ENCODE measurements around the gene TAF15. TPM values are rescaled to one million over a fixed set of nuclear protein-coding genes. Genes with fewer than 3 reads are reported as not detected.

The TAF15 gene
- polyA plus RNA-seq, 1 of the 3 experiments (the other 2 are of a cell fraction) = 78.0 TPM

- peak; percentile 60 for DNase-seq
- Histone ChIP-seq H3K4me2 (peak overlapping the region; percentile 37; the same call in 1 of the 2 replicates), H3K9me3 (no peaks in the 10 kb centered on the region), H3K4me3 (ENCODE audit: low read depth in 2 of 2, low read length in 1 of 2) (no peak overlapping the region), H3K27ac (ENCODE audit: low read depth in 2 of 2, low read length in 1 of 2) (peak overlapping the region; percentile 5 to 45; a peak in 1 of 4 replicates), H3K36me3 (replicated peaks in 1 of 2; ENCODE audit: control insufficient read depth in 1 of 2, insufficient read depth in 2 of 2, low read length in 1 of 2) (no peaks in the 10 kb centered on the region), H3K27me3 (ENCODE audit: insufficient read depth) (no peaks in the 10 kb centered on the region), H3K9me2 (no peaks in the 10 kb centered on the region), H2AFZ (ENCODE audit: low read depth) (peak overlapping the region; percentile 39; the same call in 1 of the 2 replicates), H4K20me1 (ENCODE audit: insufficient read depth) (no peaks in the 10 kb centered on the region), H3K4me1 (ENCODE audit: control insufficient read depth in 1 of 2, insufficient read depth in 2 of 2, low read depth in 1 of 2, low read length in 1 of 2) (peaks cover 4 to 8% of the 10 kb centered on the region in 2 experiments; a peak in 2 of 4 replicates), H3F3A (replicated peaks; ENCODE audit: insufficient read depth) (no peaks in the 10 kb centered on the region), H3K79me2 (ENCODE audit: insufficient read depth) (no peaks in the 10 kb centered on the region), H3K9ac (no peak overlapping the region)
- ChIA-PET POLR2A (interaction anchor here (0.6 kb wide), 1 partner anchor 49 kb away, joined by 4 read pairs; no protein-coding TSS in a partner anchor), CTCF (interaction anchor here (0.9 to 1.5 kb wide), 2 partner anchors 40 to 41 kb away, joined by 4 to 6 read pairs; no protein-coding TSS in a partner anchor)
- 47% methylated on average over 2 of the region's 2 CpGs for WGBS (ENCODE audit: low lambda C conversion rate)
- peak; percentile 62; the same call in 1 of the 2 replicates for TF ChIP-seq NFIC (IDR thresholded peaks at IDR 0.05; ENCODE audit: borderline replicate concordance)
- no peak for TF ChIP-seq RXRA (IDR thresholded peaks at IDR 0.05; ENCODE audit: borderline replicate concordance, low read depth)
- no peak for TF ChIP-seq FOXJ3 (CRISPR knock-in tag; IDR thresholded peaks at IDR 0.05)
- 0 out of 2 replicates have a peak, but pooled peaks have one; percentile 9 for TF ChIP-seq TCF12 (IDR thresholded peaks at IDR 0.05)
- peak; percentile 22; the same call in 1 of the 2 replicates for TF ChIP-seq PBX3 (IDR thresholded peaks at IDR 0.05)
These were observed 80.8 kb downstream of the TAF15 start for GRCh38 chr17:35889818-35890773.

GRCh38 chr17:35890774-35891155 lies 81.5 kb downstream of the TAF15 start:
- CTCF ChIA-PET = interaction anchor here (0.8 to 1.5 kb wide), 2 partner anchors 42 to 75 kb away, joined by 5 to 6 read pairs; no protein-coding TSS in a partner anchor
- POLR2A ChIA-PET = no interaction called here
- TF ChIP-seq TAF1 (IDR thresholded peaks at IDR 0.05; ENCODE audit: borderline replicate concordance, low read depth, low read length) = no peak
- no peak for TF ChIP-seq YY1 (IDR thresholded peaks at IDR 0.05; ENCODE audit: low read depth)
- no peak for TF ChIP-seq USF1 (IDR thresholded peaks at IDR 0.05; ENCODE audit: borderline replicate concordance, low read depth)
- TF ChIP-seq MXI1 (IDR thresholded peaks at IDR 0.05; ENCODE audit: low read depth, low read length) = no peak
- no peak for TF ChIP-seq RAD21 (IDR thresholded peaks at IDR 0.05; ENCODE audit: low read length)
- no peak for TF ChIP-seq EP300 (IDR thresholded peaks at IDR 0.05; ENCODE audit: borderline replicate concordance in 1 of 2, low read depth in 1 of 2, low read length in 1 of 2)
- TF ChIP-seq REST (IDR thresholded peaks at IDR 0.05; ENCODE audit: low read depth, low read length) = no peak
- TF ChIP-seq MAX (IDR thresholded peaks at IDR 0.05; ENCODE audit: low read depth) = no peak
- no peak for TF ChIP-seq FOXM1 (IDR thresholded peaks at IDR 0.05; ENCODE audit: low read depth)
- TF ChIP-seq NRF1 (IDR thresholded peaks at IDR 0.05; ENCODE audit: low read depth, low read length) = no peak
- TF ChIP-seq CTCF (IDR thresholded peaks at IDR 0.05) = no peak
- TF ChIP-seq RFX5 (IDR thresholded peaks at IDR 0.05; ENCODE audit: low read length) = no peak
- TF ChIP-seq POLR2AphosphoS5 (IDR thresholded peaks at IDR 0.05; ENCODE audit: low read depth, low read length) = no peak
- TF ChIP-seq EZH2phosphoT487 (IDR thresholded peaks at IDR 0.05; ENCODE audit: borderline replicate concordance, low read depth) = no peak

More at GRCh38 chr17:35890774-35891155, 81.5 kb downstream of the TAF15 start:
- no peak overlapping the region for H3K4me3 ChIP-seq (ENCODE audit: low read depth in 2 of 2, low read length in 1 of 2)
- H3K79me2 ChIP-seq (ENCODE audit: insufficient read depth) = no peaks in the 10 kb centered on the region
- H3K36me3 ChIP-seq (replicated peaks in 1 of 2; ENCODE audit: control insufficient read depth in 1 of 2, insufficient read depth in 2 of 2, low read length in 1 of 2) = no peaks in the 10 kb centered on the region
- H4K20me1 ChIP-seq (ENCODE audit: insufficient read depth) = no peaks in the 10 kb centered on the region
- no peak overlapping the region for H3K4me2 ChIP-seq
- H3K27ac ChIP-seq (ENCODE audit: low read depth in 2 of 2, low read length in 1 of 2) = no peak overlapping the region
- no peak overlapping the region for H3K9ac ChIP-seq
- no peaks in the 10 kb centered on the region for H3K27me3 ChIP-seq (ENCODE audit: insufficient read depth)
- WGBS (ENCODE audit: low lambda C conversion rate) = 82% methylated on average over 4 of the region's 4 CpGs
- H3K9me2 ChIP-seq = no peaks in the 10 kb centered on the region
- DNase-seq = peak; percentile 21
- H3K4me1 ChIP-seq (ENCODE audit: control insufficient read depth in 1 of 2, insufficient read depth in 2 of 2, low read depth in 1 of 2, low read length in 1 of 2) = peaks cover 4 to 8% of the 10 kb centered on the region in 2 experiments; a peak in 2 of 4 replicates
- no peaks in the 10 kb centered on the region for H3K9me3 ChIP-seq
- H2AFZ ChIP-seq (ENCODE audit: low read depth) = no peak overlapping the region
- H3F3A ChIP-seq (replicated peaks; ENCODE audit: insufficient read depth) = no peaks in the 10 kb centered on the region
